Fibroblast of lung (primary cell): Measurements from ENCODE around the gene PDE4D. TPM values are rescaled to one million over a fixed set of nuclear protein-coding genes. Genes with fewer than 3 reads are reported as not detected.

Experiments
- DNase-seq, 2 donors: peaks; one replicate each; pipeline versions ENCODE4 v3.0.0 to v3.0.0-alpha.2; 2010; ENCODE audit warnings: low read depth in 2 of 2
- H2AFZ ChIP-seq: 2 replicates; pipeline ENCODE4 v1.5.1; 2012; ENCODE audit warnings: low read length, control low read depth, inconsistent platforms
- H3K27ac ChIP-seq: 2 replicates; pipeline ENCODE4 v1.5.1; 2011; ENCODE audit warnings: low read length, control low read depth; ENCODE audit not compliant: insufficient read depth
- H3K27me3 ChIP-seq: 2 replicates; pipeline ENCODE4 v1.5.1; 2011; ENCODE audit warnings: mild to moderate bottlenecking, low read length; ENCODE audit not compliant: control insufficient read depth, insufficient read depth
- H3K36me3 ChIP-seq: 2 replicates; pipeline ENCODE4 v1.5.1; 2011; ENCODE audit warnings: low read length; ENCODE audit not compliant: control insufficient read depth, insufficient read depth
- H3K4me1 ChIP-seq: 2 replicates; pipeline ENCODE4 v1.5.1; 2011; ENCODE audit warnings: low read length; ENCODE audit not compliant: control insufficient read depth, insufficient read depth; ENCODE audit errors: extremely low read depth
- H3K4me2 ChIP-seq: 2 replicates; pipeline ENCODE4 v1.5.1; 2011; ENCODE audit warnings: low read length, control low read depth; ENCODE audit not compliant: insufficient read depth; ENCODE audit errors: extremely low read depth
- H3K4me3 ChIP-seq, 4 experiments: fragments of 200-600 bp in 1 of 4; sonication (generic) in 1 of 4; replicated peaks in 1 of 4; 2 replicates each; pipeline ENCODE4 v1.5.1; 2011 to 2016; ENCODE audit warnings: low read length in 4 of 4, low read depth in 3 of 4, mild to moderate bottlenecking in 3 of 4, control low read depth in 2 of 4, inconsistent platforms in 1 of 4, mixed read lengths in 1 of 4; ENCODE audit not compliant: insufficient read depth in 1 of 4; ENCODE audit errors: control extremely low read depth in 1 of 4
- H3K79me2 ChIP-seq: 2 replicates; pipeline ENCODE4 v1.5.1; 2012; ENCODE audit warnings: mild to moderate bottlenecking, low read length, inconsistent platforms; ENCODE audit not compliant: control insufficient read depth, insufficient read depth
- H3K9ac ChIP-seq: 2 replicates; pipeline ENCODE4 v1.5.1; 2011; ENCODE audit warnings: mild to moderate bottlenecking, low read length, control low read depth; ENCODE audit not compliant: insufficient read depth
- H3K9me3 ChIP-seq: 2 replicates; pipeline ENCODE4 v1.5.1; 2012; ENCODE audit warnings: low read depth, low read length; ENCODE audit not compliant: control insufficient read depth, insufficient read depth
- H4K20me1 ChIP-seq: 2 replicates; pipeline ENCODE4 v1.5.1; 2011; ENCODE audit warnings: low read length; ENCODE audit not compliant: control insufficient read depth, insufficient read depth; ENCODE audit errors: extremely low read depth
- EZH2 ChIP-seq: IDR thresholded peaks from 2 replicates; pipeline ENCODE4 v1.5.1; 2012; ENCODE audit warnings: low read length, control low read depth, mild to moderate bottlenecking; ENCODE audit errors: missing control alignments
- polyA plus RNA-seq, 2 donors: library from polyadenylated mRNA; depleted of rRNA in 1 of 2; stranded (reverse) in 1 of 2; unstranded in 1 of 2; fragments of >200 nt; gene quantifications; 2 replicates each; pipeline ENCODE4 v1.2.1, GENCODE V29; 2011 to 2012; ENCODE audit warnings: missing spikeins in 1 of 2
- total RNA-seq: library from RNA; depleted of rRNA; stranded (reverse); fragments of >200 nt; gene quantifications from 2 replicates; pipeline ENCODE4 v1.2.1, GENCODE V29; 2014
- TF ChIP-seq, protein P1 (sequence below), 2 donors: IDR thresholded peaks in 1 of 2; conservative IDR thresholded peaks in 1 of 2; 1 replicate in 1 of 2; 2 replicates in 1 of 2; pipeline ENCODE4 v1.5.1; 2011 to 2012; ENCODE audit warnings: low read length in 2 of 2, control low read depth in 1 of 2, inconsistent platforms in 1 of 2, low read depth in 1 of 2, mild to moderate bottlenecking in 1 of 2

The PDE4D gene
- total and polyA plus RNA-seq, 2 donors (not counting 1 experiment from before 2014, with no cell fraction given) = 2.1 to 8.3 TPM

DNA sequence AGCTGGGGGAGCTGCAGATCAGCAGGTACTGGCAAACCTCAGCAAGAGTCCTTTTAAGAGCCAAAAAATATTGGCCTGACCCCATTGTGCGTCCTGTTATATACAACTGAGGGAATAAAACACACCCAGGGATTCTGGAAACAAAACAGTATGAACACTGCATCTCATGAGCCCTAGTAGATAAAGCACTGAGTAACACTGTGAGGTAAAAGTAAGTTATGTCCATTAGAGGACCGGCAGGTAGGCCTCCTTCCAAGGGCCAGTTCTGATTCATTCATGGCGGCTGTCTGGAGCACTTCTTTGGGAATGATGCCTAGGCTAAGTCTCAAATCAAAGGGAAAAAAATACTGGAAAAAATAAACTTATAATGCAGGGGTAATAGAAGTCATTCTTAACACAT, 64.9 kb downstream of the PDE4D start:
- no peaks in the 10 kb centered on the region for H3K79me2 ChIP-seq
- DNase-seq = peak in 1 of 2 donors; percentile 85
- no peak overlapping the region for H3K4me2 ChIP-seq
- H3K36me3 ChIP-seq = no peaks in the 10 kb centered on the region
- no peaks in the 10 kb centered on the region for H3K9me3 ChIP-seq
- no peaks in the 10 kb centered on the region for H3K4me1 ChIP-seq
- no peak for TF ChIP-seq EZH2
- TF ChIP-seq, protein P1, sequence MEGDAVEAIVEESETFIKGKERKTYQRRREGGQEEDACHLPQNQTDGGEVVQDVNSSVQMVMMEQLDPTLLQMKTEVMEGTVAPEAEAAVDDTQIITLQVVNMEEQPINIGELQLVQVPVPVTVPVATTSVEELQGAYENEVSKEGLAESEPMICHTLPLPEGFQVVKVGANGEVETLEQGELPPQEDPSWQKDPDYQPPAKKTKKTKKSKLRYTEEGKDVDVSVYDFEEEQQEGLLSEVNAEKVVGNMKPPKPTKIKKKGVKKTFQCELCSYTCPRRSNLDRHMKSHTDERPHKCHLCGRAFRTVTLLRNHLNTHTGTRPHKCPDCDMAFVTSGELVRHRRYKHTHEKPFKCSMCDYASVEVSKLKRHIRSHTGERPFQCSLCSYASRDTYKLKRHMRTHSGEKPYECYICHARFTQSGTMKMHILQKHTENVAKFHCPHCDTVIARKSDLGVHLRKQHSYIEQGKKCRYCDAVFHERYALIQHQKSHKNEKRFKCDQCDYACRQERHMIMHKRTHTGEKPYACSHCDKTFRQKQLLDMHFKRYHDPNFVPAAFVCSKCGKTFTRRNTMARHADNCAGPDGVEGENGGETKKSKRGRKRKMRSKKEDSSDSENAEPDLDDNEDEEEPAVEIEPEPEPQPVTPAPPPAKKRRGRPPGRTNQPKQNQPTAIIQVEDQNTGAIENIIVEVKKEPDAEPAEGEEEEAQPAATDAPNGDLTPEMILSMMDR (conservative IDR thresholded peaks at IDR 0.05 in 1 of 2, IDR thresholded peaks at IDR 0.05 in 1 of 2; ENCODE audit: low read depth in 1 of 2, low read length in 2 of 2) = no peak
- no peaks in the 10 kb centered on the region for H4K20me1 ChIP-seq
- no peaks in the 10 kb centered on the region for H3K27me3 ChIP-seq
- H2AFZ ChIP-seq = no peak overlapping the region
- no peak overlapping the region for H3K4me3 ChIP-seq
- H3K9ac ChIP-seq = no peak overlapping the region
- no peak overlapping the region for H3K27ac ChIP-seq

DNA sequence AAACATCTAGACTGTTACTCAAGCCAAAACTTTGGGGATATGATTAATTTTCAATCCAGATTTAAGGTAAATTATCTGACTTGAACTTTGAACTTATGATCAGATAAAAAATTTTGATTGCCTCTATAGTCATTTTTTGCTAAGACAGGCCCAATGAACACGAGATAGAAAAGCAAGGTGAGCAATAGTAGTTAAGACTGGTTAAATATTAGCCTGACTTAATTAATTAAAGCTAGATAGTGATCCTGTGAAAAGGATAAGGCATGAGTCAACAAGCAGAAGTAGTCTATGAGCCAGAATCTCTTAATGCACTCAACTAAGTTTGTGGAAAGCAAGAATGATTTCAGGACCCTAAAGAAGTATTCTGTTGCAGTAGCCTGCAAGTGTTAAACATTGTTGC, 66.5 kb downstream of the PDE4D start:
- Histone ChIP-seq H3K4me2 (no peak overlapping the region), H3K79me2 (no peaks in the 10 kb centered on the region), H3K27me3 (no peaks in the 10 kb centered on the region), H3K36me3 (no peaks in the 10 kb centered on the region), H3K27ac (no peak overlapping the region), H3K4me3 (no peak overlapping the region), H3K9me3 (no peaks in the 10 kb centered on the region), H3K4me1 (no peaks in the 10 kb centered on the region), H2AFZ (no peak overlapping the region), H4K20me1 (no peaks in the 10 kb centered on the region), H3K9ac (no peak overlapping the region)
- TF ChIP-seq, protein P1 (conservative IDR thresholded peaks at IDR 0.05 in 1 of 2, IDR thresholded peaks at IDR 0.05 in 1 of 2; ENCODE audit: low read depth in 1 of 2, low read length in 2 of 2) = no peak
- no peak for TF ChIP-seq EZH2
- DNase-seq = no peak

DNA sequence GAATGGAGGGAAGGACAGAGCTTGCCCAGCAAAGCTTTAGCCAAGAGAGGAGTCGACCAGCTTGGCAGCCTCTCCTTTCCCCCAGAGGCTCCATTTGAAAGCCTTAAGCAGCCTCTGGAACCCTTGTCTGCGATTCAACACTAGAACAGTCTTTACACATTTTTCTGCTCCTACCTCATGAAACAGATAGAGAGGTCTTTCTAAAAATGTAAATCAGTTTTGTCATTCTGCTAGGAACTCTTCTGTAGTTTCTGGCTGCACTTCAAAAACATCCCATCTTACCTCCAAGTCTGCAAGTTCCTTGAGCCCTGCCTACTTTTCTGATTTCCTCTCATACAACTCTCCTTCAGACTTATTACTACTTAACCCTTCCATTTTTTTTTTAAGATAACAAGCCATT, 70.1 kb downstream of the PDE4D start:
- TF ChIP-seq EZH2 = no peak
- TF ChIP-seq, protein P1 (conservative IDR thresholded peaks at IDR 0.05 in 1 of 2, IDR thresholded peaks at IDR 0.05 in 1 of 2; ENCODE audit: low read depth in 1 of 2, low read length in 2 of 2) = no peak
- no peaks in the 10 kb centered on the region for H3K4me1 ChIP-seq
- no peaks in the 10 kb centered on the region for H4K20me1 ChIP-seq
- DNase-seq = peak in 1 of 2 donors; percentile 42
- no peak overlapping the region for H2AFZ ChIP-seq
- H3K27me3 ChIP-seq = no peaks in the 10 kb centered on the region
- H3K4me2 ChIP-seq = no peak overlapping the region
- H3K36me3 ChIP-seq = no peaks in the 10 kb centered on the region
- no peak overlapping the region for H3K4me3 ChIP-seq
- no peaks in the 10 kb centered on the region for H3K9me3 ChIP-seq
- H3K27ac ChIP-seq = no peak overlapping the region
- H3K79me2 ChIP-seq = no peaks in the 10 kb centered on the region
- no peak overlapping the region for H3K9ac ChIP-seq
